GM06990 (cell line): Measurements from ENCODE around the gene UNC119.

ENCODE experiments used
- DNase-seq: peaks from one replicate; pipeline ENCODE4 v3.0.0-alpha.2; 2011; ENCODE audit not compliant: insufficient read length; ENCODE audit errors: extremely low read depth
- H3K27me3 ChIP-seq: replicated peaks from 2 replicates; pipeline ENCODE4 v1.6.0; 2011; ENCODE audit warnings: low read length; ENCODE audit not compliant: control insufficient read depth, insufficient read depth
- H3K36me3 ChIP-seq: 2 replicates; pipeline ENCODE4 v1.5.1; 2011; ENCODE audit warnings: low read length; ENCODE audit not compliant: control insufficient read depth, insufficient read depth
- H3K4me3 ChIP-seq: replicated peaks from 2 replicates; pipeline ENCODE4 v1.5.1; 2011; ENCODE audit warnings: low read depth, mild to moderate bottlenecking, control low read depth, low read length
- TF ChIP-seq, protein P1 (sequence below): IDR thresholded peaks from 2 replicates; pipeline ENCODE4 v1.5.1; 2011; ENCODE audit warnings: low read length, control low read depth, mild to moderate bottlenecking, inconsistent platforms; ENCODE audit not compliant: insufficient read depth, poor library complexity, severe bottlenecking

Gene UNC119

GRCh38 chr17:28537219-28537610 is 15.2 kb downstream of the UNC119 start:
- no peaks in the 10 kb centered on the region; the same call in 1 of the 2 replicates for H3K27me3 ChIP-seq
- H3K36me3 ChIP-seq = no peaks in the 10 kb centered on the region
- TF ChIP-seq, protein P1, sequence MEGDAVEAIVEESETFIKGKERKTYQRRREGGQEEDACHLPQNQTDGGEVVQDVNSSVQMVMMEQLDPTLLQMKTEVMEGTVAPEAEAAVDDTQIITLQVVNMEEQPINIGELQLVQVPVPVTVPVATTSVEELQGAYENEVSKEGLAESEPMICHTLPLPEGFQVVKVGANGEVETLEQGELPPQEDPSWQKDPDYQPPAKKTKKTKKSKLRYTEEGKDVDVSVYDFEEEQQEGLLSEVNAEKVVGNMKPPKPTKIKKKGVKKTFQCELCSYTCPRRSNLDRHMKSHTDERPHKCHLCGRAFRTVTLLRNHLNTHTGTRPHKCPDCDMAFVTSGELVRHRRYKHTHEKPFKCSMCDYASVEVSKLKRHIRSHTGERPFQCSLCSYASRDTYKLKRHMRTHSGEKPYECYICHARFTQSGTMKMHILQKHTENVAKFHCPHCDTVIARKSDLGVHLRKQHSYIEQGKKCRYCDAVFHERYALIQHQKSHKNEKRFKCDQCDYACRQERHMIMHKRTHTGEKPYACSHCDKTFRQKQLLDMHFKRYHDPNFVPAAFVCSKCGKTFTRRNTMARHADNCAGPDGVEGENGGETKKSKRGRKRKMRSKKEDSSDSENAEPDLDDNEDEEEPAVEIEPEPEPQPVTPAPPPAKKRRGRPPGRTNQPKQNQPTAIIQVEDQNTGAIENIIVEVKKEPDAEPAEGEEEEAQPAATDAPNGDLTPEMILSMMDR = no peak
- no peak overlapping the region for H3K4me3 ChIP-seq
- no peak for DNase-seq

DNA sequence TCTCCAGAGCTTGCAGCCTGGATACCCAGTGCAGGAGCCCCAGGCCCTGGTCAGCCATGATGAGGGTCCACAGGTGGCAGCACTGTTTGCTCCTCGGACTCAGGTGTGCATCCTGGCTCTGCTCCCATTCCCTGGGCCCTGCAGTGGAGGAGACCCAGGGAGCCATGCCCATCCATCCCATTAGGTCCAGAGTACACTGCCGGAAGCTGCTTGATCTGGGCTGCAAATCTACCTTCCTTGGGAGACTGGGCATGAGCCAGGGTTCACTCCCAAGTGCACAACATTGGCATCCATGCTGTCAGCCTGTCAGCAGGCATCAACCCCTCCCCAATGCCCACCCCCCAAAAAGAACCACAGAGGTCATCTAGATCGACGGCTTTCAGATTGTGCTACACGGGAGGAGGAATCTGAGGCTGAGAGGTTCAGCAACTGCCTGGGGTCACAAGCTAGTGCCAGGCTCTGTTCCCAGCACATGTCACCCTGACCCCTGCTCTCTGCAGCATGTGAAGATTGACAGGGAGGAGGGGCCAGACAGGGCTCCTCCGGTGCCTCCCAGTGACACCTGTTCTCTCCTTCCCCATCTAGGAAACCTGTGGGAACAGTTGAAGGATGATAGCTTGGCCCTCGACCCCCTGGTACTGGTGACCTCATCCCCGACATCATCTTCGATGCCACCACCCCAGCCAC is 15.7 kb downstream of the UNC119 start:
- H3K4me3 ChIP-seq = no peak overlapping the region
- DNase-seq = no peak
- no peaks in the 10 kb centered on the region for H3K36me3 ChIP-seq
- TF ChIP-seq, protein P1 = no peak
- no peaks in the 10 kb centered on the region; the same call in 1 of the 2 replicates for H3K27me3 ChIP-seq

DNA sequence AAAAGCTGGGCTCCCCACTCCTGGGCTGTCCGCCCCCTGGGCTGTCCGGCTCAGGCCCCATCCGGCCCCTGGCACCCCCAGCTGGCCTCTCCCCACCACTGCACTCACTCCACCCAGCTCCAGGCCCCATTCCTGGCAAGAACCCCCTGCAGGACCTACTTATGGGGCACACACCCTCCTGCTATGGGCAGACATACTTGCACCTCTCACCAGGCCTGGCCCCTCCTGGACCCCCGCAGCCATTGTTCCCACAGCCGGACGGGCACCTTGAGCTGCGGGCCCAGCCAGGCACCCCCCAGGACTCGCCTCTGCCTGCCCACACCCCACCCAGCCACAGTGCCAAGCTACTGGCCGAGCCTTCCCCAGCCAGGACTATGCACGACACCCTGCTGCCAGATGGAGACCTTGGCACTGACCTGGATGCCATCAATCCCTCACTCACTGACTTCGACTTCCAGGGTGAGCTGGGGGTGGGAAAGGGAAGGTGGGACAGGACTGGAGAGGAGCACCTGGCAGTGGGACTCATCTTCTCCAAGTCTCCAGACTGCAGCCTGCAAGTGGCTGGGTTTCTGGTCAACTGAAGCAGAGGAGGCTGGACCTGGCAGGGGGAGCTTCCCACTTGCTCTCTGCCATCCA is 17.6 kb downstream of the UNC119 start:
- Histone ChIP-seq H3K27me3 (no peaks in the 10 kb centered on the region; the same call in 1 of the 2 replicates), H3K36me3 (no peaks in the 10 kb centered on the region), H3K4me3 (no peak overlapping the region)
- TF ChIP-seq, protein P1 = no peak
- DNase-seq = no peak

DNA sequence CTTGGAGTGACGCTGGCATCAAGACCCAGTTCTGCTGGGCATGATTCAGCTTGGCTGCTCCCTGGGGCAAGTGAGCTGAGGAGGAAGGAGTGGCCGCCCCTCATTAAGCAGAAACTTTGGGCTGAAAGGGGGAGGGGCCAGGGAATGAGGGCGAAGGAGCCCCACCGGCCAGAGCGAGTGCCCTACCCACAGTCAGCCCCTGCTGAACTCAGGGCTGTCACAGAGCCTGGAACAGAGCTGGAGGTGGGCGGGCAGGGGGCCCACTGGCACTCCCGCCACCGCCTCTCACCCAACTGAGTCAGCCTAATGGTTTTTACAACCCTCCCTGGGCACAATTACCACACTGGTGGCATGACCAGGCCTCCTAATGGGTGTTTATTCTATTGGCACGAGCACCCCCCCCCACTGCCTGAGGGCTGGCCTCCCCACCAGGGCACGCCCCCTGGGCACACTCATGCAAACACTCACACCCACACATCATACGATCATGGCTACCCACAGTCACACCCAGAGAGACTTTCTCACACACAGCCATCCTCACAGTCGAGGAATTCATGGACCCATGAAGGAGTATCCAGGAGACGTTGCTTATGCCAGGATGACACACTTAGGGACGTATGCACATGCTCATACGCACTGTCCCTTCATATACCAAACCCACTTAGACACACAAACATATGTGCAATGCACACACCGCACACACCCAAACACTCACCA is 19.2 kb downstream of the UNC119 start:
- no peak overlapping the region for H3K4me3 ChIP-seq
- no peak for DNase-seq
- H3K36me3 ChIP-seq = no peaks in the 10 kb centered on the region
- TF ChIP-seq, protein P1 = no peak
- no peaks in the 10 kb centered on the region; the same call in 1 of the 2 replicates for H3K27me3 ChIP-seq

DNA sequence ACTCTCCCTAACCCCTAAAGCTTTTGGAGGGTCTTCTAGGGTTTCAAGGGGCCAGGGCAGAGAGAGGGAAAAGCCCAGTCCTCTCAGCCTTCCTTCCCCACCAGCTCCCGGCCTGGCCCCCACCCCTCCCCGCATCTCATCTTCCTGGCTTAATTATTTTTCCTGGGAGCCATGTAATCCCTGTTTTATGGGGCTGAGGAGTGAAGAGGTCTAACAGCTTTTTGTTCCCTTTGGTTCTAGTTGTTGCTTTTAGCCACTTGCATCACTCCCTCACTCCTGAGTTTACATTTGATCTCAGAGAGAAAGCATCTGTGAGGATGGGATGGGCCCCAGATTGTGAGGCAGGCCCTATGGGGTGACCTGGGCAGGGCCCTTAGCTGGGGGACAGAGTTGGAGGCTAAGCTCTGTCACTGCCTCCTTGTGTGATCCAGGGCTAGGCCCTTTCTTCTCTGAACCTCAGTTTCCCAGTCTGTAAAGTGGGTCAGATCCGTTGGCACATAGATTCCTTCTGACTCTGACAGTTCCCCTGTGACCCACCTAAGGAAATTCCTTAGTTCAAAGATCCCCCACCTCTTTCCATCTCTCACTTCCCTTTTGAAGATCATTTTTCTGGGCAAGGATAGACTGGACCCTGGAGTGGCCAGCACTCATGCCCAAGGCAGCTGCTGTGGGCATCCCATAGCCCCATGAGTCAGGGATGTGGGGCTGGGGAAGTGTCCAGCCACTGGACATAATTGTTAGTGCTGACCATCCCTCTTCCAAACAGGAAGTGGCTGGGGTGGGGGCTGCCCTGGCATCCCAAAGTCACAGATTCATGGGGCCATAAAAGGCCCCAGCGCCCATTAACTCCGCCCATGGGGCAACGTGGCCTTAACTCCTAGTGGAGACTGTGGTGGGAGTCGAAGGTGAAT is 20.1 kb downstream of the UNC119 start:
- no peaks in the 10 kb centered on the region; the same call in 1 of the 2 replicates for H3K27me3 ChIP-seq
- TF ChIP-seq, protein P1 = no peak

More for the DNA sequence above, 20.1 kb downstream of the UNC119 start:
- Histone ChIP-seq H3K4me3 (no peak overlapping the region), H3K36me3 (no peaks in the 10 kb centered on the region)
- no peak for DNase-seq
